HepG2 (cell line): ENCODE results near the gene GNAI2. TPM values are rescaled to one million over a fixed set of nuclear protein-coding genes. Genes with fewer than 3 reads are reported as not detected.

Experiments
- AGO2 ChIP-seq: fragments of 200-400 bp; formaldehyde crosslinking; optimal IDR thresholded peaks from 2 replicates; pipeline ENCODE3; 2017; ENCODE audit warnings: mild to moderate bottlenecking, low read depth, low read length, moderate library complexity
- CSRNP1 ChIP-seq: sonication (generic); formaldehyde crosslinking; IDR thresholded peaks from 2 replicates; pipeline ENCODE4 v1.8.1; 2023; ENCODE audit warnings: mild to moderate bottlenecking, missing genetic modification reagents
- E2F5 ChIP-seq: sonication (generic); formaldehyde crosslinking; conservative IDR thresholded peaks from 2 replicates; pipeline ENCODE4 v1.4.0; 2020; ENCODE audit warnings: missing genetic modification reagents
- FIP1L1 ChIP-seq: fragments of 200-400 bp; formaldehyde crosslinking; IDR thresholded peaks from 2 replicates; pipeline ENCODE4 v1.6.1; 2018; ENCODE audit warnings: low read depth, mild to moderate bottlenecking, low read length, moderate library complexity, borderline replicate concordance; ENCODE audit not compliant: insufficient read depth
- KDM2A ChIP-seq: sonication (generic); formaldehyde crosslinking; IDR thresholded peaks from 2 replicates; pipeline ENCODE4 v1.4.0; 2020; ENCODE audit warnings: low read depth, missing genetic modification reagents, borderline replicate concordance
- KDM5A ChIP-seq: fragments of 200-600 bp; sonication (generic); IDR thresholded peaks from 2 replicates; pipeline ENCODE4 v1.7.0; 2018; ENCODE audit warnings: antibody characterized with exemption, mild to moderate bottlenecking, low read length, borderline replicate concordance
- MAFG ChIP-seq: sonication (generic); formaldehyde crosslinking; IDR thresholded peaks from 2 replicates; pipeline ENCODE4 v1.5.1; 2020; ENCODE audit warnings: mild to moderate bottlenecking, missing genetic modification reagents
- MTF1 ChIP-seq: sonication (generic); formaldehyde crosslinking; IDR thresholded peaks from 2 replicates; pipeline ENCODE4 v1.5.0; 2020; ENCODE audit warnings: missing genetic modification reagents
- NR2F1 ChIP-seq, 2 experiments: fragments of 450-650 bp in 1 of 2; formaldehyde crosslinking in 1 of 2; IDR thresholded peaks; 2 replicates each; pipeline versions ENCODE4 v1.5.0 to v1.6.1; 2016 to 2020; ENCODE audit warnings: mild to moderate bottlenecking in 1 of 2, missing compliant biosample characterization in 1 of 2, missing genetic modification reagents in 1 of 2, moderate library complexity in 1 of 2
- NR2F6 ChIP-seq, 2 experiments: IDR thresholded peaks; 2 replicates each; pipeline ENCODE4 v1.6.1; 2016; ENCODE audit warnings: antibody characterized with exemption in 1 of 2, mild to moderate bottlenecking in 1 of 2
- REPIN1 ChIP-seq: sonication (generic); formaldehyde crosslinking; IDR thresholded peaks from 2 replicates; pipeline ENCODE4 v1.8.0; 2022; ENCODE audit warnings: missing genetic modification reagents, low read depth, mild to moderate bottlenecking, borderline replicate concordance
- SKI ChIP-seq: fragments of 450-650 bp; IDR thresholded peaks from one replicate; pipeline ENCODE4 v1.6.1; 2018; ENCODE audit warnings: mild to moderate bottlenecking; ENCODE audit not compliant: partially characterized antibody
- SMARCE1 ChIP-seq: fragments of 450-650 bp; IDR thresholded peaks from 2 replicates; pipeline ENCODE4 v1.6.1; 2017; ENCODE audit warnings: borderline replicate concordance
- TSC22D2 ChIP-seq: sonication (generic); formaldehyde crosslinking; IDR thresholded peaks from 2 replicates; pipeline ENCODE4 v1.5.1; 2020; ENCODE audit warnings: missing genetic modification reagents, mild to moderate bottlenecking, borderline replicate concordance
- ZBTB4 ChIP-seq: sonication (generic); formaldehyde crosslinking; IDR thresholded peaks from 2 replicates; pipeline ENCODE4 v1.4.0; 2020; ENCODE audit warnings: missing genetic modification reagents, mild to moderate bottlenecking, borderline replicate concordance
- ZFP36L2 ChIP-seq: sonication (generic); formaldehyde crosslinking; IDR thresholded peaks from 2 replicates; pipeline ENCODE4 v1.4.0; 2020; ENCODE audit warnings: missing genetic modification reagents
- ZFP90 ChIP-seq: sonication (generic); formaldehyde crosslinking; IDR thresholded peaks from 2 replicates; pipeline ENCODE4 v1.8.0; 2022; ENCODE audit warnings: missing genetic modification reagents, mild to moderate bottlenecking, inconsistent platforms, borderline replicate concordance
- ZNF263 ChIP-seq: sonication (generic); formaldehyde crosslinking; IDR thresholded peaks from 2 replicates; pipeline ENCODE4 v1.4.0; 2020; ENCODE audit warnings: missing genetic modification reagents
- ZNF264 ChIP-seq: sonication (generic); formaldehyde crosslinking; IDR thresholded peaks from 2 replicates; pipeline ENCODE4 v1.4.0; 2020; ENCODE audit warnings: missing genetic modification reagents
- ZNF619 ChIP-seq: sonication (generic); formaldehyde crosslinking; IDR thresholded peaks from 2 replicates; pipeline ENCODE4 v1.4.0; 2020; ENCODE audit warnings: mild to moderate bottlenecking, missing genetic modification reagents
- ZNF724P ChIP-seq: sonication (generic); formaldehyde crosslinking; IDR thresholded peaks from 2 replicates; pipeline ENCODE4 v1.8.0; 2022; ENCODE audit warnings: missing genetic modification reagents, borderline replicate concordance
- polyA plus RNA-seq, 8 experiments: library from polyadenylated mRNA; depleted of rRNA in 3 of 8; stranded (reverse) in 7 of 8; unstranded in 1 of 8; fragments of >200 nt; fragmentation: Illumina TruSeq in 4 of 8; extraction: Trizol in 4 of 8; gene quantifications; 2 replicates each; pipeline versions ENCODE4 v1.2.1 to v1.2.3, GENCODE V29; 2011 to 2016; ENCODE audit warnings: low read depth in 4 of 8, missing spikeins in 1 of 8, mixed read lengths in 1 of 8; ENCODE audit not compliant: insufficient read depth in 1 of 8
- total RNA-seq, 5 experiments: library from RNA; depleted of rRNA; stranded (reverse); fragments of >200 nt; fragmentation: Illumina TruSeq; extraction: Trizol; gene quantifications; 2 replicates each; pipeline ENCODE4 v1.2.3, GENCODE V29; 2016; ENCODE audit warnings: low read depth in 1 of 5

Gene GNAI2
- total and polyA plus RNA-seq, 2 of the 13 experiments (the other 11 are each of a cell fraction or from before 2014, with no cell fraction given), result 51.1 to 66.2 TPM

- TF ChIP-seq ZBTB4 (CRISPR knock-in tag) (0 out of 2 replicates have a peak, but pooled peaks have one; percentile 29), TSC22D2 (CRISPR knock-in tag) (no peak), ZFP90 (no peak), NR2F6 (IDR thresholded peaks at IDR 0.05) (no peak), NR2F6 (CRISPR knock-in tag; IDR thresholded peaks at IDR 0.05) (no peak), NR2F1 (CRISPR knock-in tag; IDR thresholded peaks at IDR 0.05) (no peak), ZNF264 (CRISPR knock-in tag) (no peak), ZNF619 (CRISPR knock-in tag) (no peak), MTF1 (CRISPR knock-in tag) (no peak), ZFP36L2 (no peak), MAFG (CRISPR knock-in tag) (no peak), REPIN1 (no peak), KDM2A (CRISPR knock-in tag) (no peak), AGO2 (peak; percentile 68), FIP1L1 (no peak), SMARCE1 (no peak), CSRNP1 (CRISPR knock-in tag) (0 out of 2 replicates have a peak, but pooled peaks have one; percentile 26), ZNF724P (CRISPR knock-in tag) (no peak), E2F5 (no peak), SKI (no peak), KDM5A (no peak), ZNF263 (CRISPR knock-in tag) (no peak)
These were observed 33.5 kb upstream of the GNAI2 start (continued) for GRCh38 chr3:50202353-50203112.
